HG02852 (cell line): ENCODE data around the gene UQCC5.
"Not testable (repeated sequence)": the region's sequence is repeated elsewhere in the genome, so short reads cannot be mapped to it uniquely, and the experiment has no call there.

Experiments
- ATAC-seq: cut with Tn5 transposase; IDR thresholded peaks from one replicate; pipeline ENCODE4 v1.9.1; 2021; ENCODE audit warnings: mild to moderate bottlenecking, moderate library complexity; ENCODE audit not compliant: unreplicated experiment

UQCC5 gene

DNA sequence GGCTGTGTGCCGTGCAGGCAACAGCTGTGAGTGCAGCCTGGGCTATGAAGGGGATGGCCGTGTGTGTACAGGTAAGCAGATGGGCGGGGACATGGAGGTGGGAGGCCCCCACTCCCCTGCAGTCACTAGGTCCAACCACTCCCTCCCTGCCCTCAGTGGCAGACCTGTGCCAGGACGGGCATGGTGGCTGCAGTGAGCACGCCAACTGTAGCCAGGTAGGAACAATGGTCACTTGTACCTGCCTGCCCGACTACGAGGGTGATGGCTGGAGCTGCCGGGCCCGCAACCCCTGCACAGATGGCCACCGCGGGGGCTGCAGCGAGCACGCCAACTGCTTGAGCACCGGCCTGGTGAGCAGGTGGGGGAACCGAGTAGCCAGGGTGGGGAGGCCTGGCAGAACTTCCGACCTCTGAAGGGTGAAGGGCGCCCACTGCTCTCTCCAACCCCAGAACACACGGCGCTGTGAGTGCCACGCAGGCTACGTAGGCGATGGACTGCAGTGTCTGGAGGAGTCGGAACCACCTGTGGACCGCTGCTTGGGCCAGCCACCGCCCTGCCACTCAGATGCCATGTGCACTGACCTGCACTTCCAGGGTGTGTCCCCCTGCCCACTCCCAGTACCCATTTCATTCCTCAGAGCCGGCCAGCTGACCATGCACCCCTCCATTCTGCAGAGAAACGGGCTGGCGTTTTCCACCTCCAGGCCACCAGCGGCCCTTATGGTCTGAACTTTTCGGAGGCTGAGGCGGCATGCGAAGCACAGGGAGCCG, 14.3 kb upstream of the UQCC5 start:
- ATAC-seq: no peak

DNA sequence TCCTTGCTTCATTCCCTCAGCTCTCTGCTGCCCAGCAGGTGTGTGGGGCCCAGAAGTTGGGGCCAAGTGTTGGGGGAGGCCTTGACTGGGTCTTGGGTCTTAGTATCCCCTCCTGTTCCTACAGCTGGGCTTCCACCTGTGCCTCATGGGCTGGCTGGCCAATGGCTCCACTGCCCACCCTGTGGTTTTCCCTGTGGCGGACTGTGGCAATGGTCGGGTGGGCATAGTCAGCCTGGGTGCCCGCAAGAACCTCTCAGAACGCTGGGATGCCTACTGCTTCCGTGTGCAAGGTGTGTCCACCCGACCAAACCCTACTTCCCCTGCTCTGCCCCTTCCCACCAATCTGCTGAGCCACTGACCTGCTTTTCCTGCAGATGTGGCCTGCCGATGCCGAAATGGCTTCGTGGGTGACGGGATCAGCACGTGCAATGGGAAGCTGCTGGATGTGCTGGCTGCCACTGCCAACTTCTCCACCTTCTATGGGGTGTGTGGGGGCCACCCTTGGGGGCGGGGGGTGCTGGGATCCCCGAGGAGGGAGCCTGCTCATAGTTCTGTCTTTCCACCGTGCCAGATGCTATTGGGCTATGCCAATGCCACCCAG, 13.7 kb upstream of the UQCC5 start:
- ATAC-seq: no peak

DNA sequence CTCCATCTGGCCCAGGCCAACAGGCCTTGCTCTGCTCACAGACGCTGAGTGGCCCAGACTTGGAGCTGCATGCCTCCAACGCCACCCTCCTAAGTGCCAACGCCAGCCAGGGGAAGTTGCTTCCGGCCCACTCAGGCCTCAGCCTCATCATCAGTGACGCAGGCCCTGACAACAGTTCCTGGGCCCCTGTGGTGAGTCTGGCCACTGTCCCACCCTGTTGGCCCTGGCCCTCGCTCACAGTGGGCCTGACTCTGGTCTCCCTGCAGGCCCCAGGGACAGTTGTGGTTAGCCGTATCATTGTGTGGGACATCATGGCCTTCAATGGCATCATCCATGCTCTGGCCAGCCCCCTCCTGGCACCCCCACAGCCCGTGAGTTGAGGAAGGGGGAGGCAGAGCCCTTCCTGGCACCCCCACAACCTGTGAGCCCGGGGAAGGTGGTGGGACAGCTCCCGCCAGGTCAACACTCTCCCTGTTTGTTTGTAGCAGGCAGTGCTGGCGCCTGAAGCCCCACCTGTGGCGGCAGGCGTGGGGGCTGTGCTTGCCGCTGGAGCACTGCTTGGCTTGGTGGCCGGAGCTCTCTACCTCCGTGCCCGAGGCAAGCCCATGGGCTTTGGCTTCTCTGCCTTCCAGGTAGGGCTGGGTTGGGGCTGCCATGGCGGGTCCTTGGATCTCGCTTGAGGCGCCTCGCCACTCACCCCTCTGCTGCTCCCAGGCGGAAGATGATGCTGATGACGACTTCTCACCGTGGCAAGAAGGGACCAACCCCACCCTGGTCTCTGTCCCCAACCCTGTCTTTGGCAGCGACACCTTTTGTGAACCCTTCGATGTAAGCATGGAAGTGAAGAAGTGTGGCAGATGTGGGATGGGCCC, 12.8 kb upstream of the UQCC5 start:
- ATAC-seq: no peak

DNA sequence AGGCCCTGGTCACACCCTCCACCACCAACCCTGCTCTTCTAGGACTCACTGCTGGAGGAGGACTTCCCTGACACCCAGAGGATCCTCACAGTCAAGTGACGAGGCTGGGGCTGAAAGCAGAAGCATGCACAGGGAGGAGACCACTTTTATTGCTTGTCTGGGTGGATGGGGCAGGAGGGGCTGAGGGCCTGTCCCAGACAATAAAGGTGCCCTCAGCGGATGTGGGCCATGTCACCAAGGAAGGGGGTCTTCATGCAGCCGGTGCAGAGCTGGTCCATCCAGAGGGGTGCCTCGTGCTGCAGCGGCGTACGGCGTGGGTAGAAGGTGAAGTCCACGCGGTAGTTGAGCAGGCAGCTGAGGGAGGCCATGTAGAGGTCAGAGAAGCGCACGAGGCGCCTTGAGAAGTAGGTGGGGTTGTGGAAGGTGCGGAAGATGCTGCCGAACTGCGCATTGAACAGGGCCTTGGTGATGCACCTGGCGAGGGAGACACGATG, 12.1 kb upstream of the UQCC5 start:
- ATAC-seq: no peak

DNA sequence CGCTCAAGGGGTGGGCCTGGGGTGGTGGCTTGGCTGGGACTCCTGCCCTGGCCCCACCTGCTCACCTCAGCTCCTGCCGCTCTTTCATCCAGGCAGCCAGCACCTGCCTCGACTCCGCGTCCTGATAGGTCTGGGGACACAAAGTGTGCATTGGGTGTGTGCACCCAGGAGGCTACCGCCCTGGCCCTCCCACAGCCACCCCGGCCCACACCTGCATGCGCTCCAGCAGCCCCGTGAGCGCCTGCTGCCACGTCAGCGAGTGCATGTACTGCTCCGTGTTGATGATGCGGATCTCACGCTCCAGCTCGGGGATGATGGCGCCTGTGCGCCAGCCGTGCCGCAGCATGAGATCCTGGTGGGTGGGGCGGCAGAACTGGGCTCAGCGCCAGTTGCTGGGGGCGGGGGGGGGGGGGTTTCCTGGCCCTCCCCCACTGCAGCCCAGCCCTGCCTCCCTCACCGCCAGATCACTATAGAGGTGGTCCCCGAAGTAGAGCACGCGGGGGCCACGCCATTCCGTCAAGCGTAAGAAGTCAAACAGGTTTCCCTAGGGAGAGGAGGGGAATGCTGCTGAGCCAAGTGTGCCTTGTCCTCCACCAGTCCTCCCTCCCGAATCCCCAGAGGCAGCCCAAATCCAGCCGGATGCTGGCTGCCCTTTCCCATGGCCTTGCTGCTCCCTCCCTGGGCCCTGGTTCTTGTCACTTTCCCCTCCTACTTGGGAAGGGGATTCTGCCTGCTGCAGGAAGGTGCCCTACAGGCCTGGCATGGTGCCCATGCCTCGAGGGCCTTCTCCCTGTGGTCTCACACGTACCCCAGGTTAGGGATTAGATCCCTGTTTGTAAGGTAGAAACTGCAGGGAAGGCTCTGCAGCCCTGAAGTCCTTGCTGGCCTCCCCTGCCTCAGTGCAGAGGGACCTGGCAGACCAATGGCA, 11.4 kb upstream of the UQCC5 start:
- ATAC-seq: no peak

DNA sequence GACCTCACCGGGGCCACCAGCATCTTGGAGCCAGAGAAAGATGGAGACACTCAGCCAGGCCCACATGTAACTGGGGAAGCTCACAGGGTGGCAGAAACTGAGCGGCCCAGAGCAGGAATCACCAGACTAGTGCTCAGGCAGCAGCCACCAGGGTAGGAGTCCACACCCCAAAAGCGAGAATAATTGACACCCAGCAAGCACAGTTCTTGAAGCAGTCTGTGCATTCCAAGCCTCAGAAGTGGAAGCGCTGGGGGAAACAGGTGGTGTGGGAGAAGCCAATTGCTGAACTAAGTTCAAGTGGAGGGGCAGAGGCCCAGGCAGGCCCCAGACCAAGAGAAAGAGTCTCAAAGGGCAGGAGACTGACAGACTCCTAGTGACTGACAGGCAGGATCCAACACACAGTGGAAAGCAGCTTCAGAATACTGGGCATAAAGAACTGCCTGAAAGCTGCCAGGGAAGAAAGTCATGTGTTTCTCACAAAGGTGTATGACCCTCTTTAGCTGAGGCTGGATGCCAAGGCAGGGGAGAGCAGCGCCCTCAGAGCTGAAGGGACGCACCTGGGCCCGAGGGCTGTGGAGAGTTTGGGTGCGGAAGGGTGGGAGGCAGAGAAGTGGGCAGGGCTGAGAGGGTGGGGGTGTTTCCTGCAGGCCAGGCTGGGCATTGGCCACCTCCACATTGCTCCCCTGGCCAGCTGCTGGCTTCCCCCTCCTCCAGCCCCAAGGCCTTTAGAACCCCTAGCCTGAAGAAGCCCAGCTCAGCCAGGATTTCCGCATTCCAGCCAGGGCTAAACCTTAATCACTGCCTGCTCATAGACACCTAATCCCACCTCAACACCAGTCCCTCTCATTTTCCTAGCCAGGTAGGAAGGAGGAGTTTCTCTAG, 10.5 kb upstream of the UQCC5 start:
- ATAC-seq: no peak

DNA sequence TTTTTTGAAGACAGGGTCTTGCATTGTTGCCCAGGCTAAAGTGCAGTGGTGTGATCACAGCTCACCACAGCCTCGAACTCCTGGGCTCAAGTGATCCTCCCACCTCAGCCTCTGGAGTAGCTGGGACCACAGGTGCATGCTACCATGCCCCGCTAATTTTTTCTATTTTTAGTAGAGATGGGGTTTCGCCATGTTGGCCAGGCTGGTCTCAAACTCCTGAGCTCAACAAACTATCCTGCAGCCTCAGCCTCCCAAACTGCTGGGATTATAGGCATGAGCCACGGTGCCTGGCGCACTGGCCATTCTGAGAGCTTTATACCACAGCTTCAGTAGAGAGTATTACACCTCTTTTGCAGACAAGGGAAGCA, 9.8 kb upstream of the UQCC5 start:
- ATAC-seq: not testable (repeated sequence)

DNA sequence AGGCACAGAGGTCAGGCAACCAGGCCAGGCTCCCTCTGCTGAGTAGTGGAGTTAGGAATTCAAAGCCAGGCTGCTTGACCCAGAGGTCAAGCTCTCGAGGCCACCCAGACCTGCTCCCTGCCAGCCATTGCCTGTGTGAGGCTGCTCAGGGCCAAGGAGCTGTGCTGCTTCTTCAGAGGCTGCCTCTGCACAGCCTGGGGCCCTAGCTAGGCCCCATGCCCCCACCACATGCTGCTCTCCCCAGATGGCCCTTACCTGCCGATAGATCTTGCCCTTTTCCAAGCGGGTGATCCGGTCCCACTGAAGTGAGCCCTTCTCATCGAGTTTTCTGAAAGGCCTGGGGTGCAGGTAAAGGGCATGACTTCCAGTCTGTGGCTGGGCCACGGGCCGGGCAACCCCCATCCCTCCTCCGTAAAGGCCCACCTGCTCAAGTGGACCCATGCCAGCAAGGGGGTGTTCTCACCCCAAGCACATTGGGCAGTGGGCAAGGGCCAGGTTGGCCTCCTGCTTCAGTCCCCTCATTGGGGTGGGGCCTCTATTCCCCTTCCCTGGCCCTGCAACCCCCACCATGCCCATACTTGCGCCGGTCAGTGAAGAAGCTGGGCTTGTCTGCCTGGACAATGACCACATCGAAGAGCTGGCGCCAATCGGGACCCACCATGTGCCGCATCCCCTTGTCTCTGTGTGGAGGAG, 9.2 kb upstream of the UQCC5 start:
- ATAC-seq: no peak

DNA sequence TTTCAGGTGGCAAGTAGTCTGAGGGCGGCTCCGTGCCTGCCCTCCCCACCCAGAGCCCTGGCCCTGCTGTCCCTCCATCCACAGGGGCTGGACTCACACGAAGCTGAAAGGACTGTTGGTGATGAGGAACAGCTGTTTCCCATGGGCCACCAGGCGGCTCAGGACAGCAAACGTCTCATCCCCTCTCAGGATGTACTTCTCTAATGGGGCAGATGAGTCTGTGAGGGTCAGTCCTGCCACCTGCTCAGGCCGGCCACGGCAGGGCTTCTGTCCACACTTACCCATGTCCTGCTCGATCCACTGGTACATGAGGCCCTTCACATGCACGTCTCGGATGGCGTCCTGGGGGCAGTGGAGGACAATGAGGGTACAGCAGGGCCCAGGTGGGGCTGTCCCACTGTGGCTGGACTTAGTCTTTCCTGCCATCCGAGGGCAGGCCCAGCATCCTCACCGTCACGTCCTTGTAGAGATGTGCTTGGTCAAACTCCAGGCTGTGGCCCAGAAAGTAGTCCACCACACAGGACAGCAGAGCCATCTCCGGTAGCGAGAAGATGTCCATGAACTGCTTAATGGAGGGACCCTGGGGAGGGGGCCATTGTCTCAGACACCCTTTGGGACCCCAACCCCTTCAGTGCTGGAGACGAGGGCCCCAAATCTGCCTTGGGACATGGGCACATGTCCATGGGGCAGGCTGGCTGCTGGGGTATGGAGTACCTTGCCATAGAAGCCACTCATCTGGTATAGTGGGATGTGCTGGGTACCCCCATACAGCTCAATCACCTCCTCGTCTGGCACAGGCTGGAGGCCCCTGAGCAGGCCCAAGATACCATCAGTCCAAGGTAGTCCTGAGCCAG, 8.4 kb upstream of the UQCC5 start:
- no peak for ATAC-seq

DNA sequence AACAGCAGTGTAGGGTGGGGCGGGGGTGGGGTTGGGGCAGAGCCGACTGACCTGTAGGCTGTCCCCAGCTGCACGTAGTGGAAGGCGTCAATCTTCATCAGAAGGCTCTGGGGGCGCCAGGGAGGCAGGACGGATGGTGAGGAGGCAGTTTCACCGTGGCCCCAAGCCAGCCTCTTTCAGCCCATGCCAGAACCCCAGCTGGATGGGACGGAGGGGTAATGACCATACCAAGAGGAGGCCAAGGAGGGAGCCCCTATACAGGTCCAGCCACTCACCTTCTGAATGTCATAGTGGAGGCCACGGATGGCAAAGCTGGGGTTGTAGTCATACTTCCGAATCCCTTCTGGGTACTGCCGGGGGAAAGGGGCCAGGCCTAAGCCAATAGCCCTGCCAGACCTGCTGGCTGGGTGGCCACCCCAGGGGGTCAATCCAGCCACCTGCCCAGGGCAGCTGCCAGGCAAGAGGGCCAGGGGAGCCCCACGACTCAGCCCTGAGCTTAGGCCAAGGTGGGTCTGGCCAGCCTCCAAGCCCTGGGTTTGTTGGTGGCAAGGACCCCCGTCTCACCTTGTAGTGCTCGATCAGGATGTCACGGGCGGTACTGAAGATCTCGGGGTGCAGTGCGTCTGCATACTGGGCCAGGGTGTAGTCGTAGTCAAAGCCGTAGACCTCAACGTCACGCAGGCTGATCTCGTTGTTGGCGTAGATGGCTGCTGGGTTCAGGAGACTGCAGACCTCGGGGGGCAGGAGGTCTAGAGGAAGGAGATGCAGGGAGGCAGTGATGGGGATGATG, 7.6 kb upstream of the UQCC5 start:
- ATAC-seq: no peak

DNA sequence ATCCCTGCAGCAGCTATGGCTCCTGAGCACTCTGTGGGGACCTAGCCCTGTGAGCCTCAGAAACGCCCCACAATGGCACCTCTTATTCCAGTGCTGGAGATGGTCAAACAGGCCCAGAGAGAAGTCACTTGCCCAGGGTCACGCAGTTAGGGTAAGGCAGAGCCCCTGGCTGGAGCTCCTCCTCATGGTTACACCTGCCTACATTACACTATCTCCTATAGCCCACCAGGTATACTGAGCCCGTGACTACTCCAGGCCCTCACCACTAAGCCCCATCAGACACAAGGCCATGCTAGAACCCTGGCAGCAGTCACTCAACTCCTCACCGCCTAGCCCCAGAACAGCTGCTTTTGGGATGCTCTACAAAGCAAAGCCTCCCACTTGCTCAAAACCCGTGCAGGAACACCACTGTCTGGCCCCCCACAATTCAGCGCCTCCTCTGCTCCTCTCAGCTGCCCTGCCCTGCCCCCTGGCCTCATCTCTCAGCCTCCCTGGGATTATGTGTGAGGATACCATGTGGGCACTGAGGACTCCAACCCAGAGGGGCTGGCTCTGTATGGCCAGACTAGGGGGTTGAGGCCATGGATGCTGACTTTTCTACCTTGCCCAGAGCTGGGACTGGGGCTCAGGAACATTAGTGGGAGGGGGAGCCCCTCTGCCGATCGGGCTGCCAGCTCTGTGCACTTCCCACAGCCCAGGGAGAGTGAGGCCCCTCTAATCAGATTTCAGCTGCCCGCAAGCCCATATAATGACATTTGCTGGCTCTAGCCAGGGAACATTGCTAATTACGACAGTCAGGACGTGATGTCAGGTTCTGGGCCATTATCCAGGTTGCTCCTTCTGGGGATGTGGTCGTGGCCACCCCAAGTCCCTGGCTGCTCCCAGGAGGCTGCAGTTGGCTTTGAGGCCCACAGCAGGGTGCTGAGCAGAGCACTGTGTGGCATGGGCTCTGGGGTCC, 6.8 kb upstream of the UQCC5 start:
- no peak for ATAC-seq

DNA sequence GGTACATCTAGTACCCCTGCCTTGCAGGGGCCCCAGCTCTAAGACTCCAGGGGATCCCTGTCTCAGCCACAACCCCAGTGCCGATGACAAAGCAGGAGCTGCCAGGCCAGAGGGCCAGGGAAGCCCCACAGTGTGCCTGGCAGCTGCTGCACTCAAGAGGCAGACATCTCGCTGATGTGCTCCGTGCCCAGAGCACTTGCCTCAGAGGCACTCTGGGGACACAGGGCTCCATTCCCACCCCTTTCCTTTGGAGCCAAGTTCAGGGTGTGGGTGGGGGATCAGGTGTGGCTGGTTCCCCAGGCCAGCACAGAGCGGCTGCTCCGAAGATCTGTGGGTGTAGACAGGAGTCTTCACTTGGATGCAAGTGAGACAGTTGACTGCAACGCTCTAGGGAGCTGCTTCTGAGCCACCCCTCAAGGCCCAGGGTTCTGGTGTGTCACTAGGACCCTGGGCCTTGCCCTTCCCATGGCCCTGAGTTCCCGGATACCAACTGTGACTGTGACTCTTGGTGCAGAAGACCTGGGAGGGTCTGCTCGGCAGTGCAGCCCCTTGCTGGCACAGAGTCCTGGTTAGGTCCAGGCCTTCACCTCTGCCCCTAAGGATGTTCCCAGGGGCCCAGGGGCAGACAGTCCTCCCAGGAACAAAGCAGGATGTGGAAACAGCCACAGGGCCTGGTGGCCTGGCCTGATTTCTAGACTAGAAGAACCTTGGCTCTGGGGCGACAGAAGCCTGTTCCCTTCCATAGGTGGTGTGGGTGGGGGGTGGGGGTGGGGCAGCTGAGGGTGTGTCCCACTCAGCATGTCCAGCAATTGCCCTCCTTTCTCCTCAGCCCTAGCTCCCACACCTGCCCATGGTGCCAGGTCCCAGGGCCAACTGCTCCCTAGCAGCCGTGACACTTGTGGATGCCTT, 5.2 kb upstream of the UQCC5 start:
- no peak for ATAC-seq

DNA sequence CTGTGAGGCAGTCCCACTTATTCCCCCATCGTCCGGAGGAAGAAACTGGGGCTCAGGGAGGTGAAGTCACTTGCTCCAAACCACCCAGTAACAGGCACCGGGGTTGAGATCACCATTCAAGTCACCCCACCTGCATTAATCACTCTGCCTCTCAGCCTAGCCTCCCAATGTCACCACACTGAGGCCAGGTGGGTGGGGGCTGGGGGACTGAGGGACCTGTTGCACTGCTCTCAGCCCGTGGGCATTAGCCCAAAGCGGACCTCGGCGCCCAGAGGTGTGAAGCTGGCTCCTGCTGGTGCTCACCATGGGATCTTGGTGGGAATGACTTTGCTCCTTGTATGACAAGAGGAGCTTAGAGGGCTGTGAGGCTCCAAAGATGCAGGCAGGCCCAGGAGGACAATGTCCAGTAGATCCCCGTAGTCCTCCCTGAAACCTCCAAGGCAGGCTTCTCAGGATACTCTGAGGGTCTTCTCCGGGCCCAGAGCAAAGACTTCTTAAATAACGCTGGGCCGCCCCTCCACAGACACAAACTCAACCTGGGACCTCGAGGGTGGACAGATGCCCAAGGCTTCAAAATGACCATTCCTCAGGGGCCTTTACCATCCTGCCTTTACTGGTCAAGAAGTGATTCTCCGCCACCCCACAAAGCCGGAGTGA, 4.4 kb upstream of the UQCC5 start:
- ATAC-seq: no peak

DNA sequence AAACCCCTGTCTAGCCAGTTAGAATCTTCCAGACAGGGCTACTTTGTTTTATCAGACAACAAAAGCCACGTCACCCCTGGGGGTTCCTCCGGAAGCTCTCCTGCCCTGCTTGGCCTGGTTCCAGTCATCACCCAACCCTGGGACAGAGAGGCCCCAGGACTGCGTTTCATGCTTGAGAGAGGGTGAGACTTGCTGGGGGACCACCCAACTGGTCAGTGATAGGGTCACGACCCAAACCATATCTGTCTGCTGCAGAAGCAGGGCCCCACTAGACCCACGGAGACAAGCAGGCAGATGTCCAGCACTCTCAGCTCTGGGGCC, 3.9 kb upstream of the UQCC5 start:
- no peak for ATAC-seq
